Measurements from ENCODE around the gene ARID5A. TPM values are rescaled to one million over a fixed set of nuclear protein-coding genes. Genes with fewer than 3 reads are reported as not detected.
A peak's percentile ranks its signal among the peaks of the same experiment; 100 is the strongest.

The ARID5A gene
- total and polyA plus RNA-seq, 10 of the 15 experiments (the other 5 are each of a cell fraction or from before 2014, with no cell fraction given) = 0.76 to 87.1 (median 37.6) TPM

- intact Hi-C loops (cut with micrococcal nuclease; ENCODE audit: unreplicated experiment) = loop anchor here (1.0 to 5.0 kb wide), 2 partner anchors 9 to 382 kb away; partner anchors contain the start of gene DUSP2
- Histone ChIP-seq H2AFZ (ENCODE audit: control insufficient read depth, low read depth, low read length) (no peak overlapping the region), H3K4me2 (ENCODE audit: control insufficient read depth, insufficient read depth) (peak overlapping the region; percentile 74; the same call in 1 of the 2 replicates), H4K20me1 (ENCODE audit: control insufficient read depth, insufficient read depth) (no peaks in the 10 kb centered on the region), H3K4me3 (no peak overlapping the region), H3K79me2 (ENCODE audit: control insufficient read depth, insufficient read depth, low read length) (peaks cover 3% of the 10 kb centered on the region), H3K9ac (ENCODE audit: control insufficient read depth, insufficient read depth, low read length) (peak overlapping the region; percentile 46; the same call in 1 of the 2 replicates), H3K36me3 (ENCODE audit: control insufficient read depth in 2 of 2, insufficient read depth in 2 of 2, low read length in 1 of 2) (no peaks in the 10 kb centered on the region), H3K9me3 (replicated peaks; ENCODE audit: control insufficient read depth, insufficient read depth, low read length) (no peaks in the 10 kb centered on the region), H3K4me1 (ENCODE audit: control insufficient read depth, insufficient read depth, low read length) (peaks cover 91% of the 10 kb centered on the region), H3K27ac (ENCODE audit: control insufficient read depth, insufficient read depth) (peak overlapping the region; percentile 72), H3K27me3 (replicated peaks in 1 of 2; ENCODE audit: control insufficient read depth in 2 of 2, insufficient read depth in 2 of 2, low read length in 1 of 2) (no peaks in the 10 kb centered on the region)
- ATAC-seq (no peak), FAIRE-seq (no peak), DNase-seq (ENCODE audit: low read depth, low spot score) (no peak)
- no peak for TF ChIP-seq IRF4 (IDR thresholded peaks at IDR 0.05; ENCODE audit: low read depth, low read length)
- no peak for TF ChIP-seq KAT2A (conservative IDR thresholded peaks at IDR 0.05; ENCODE audit: control insufficient read depth, low read depth, low read length)
- TF ChIP-seq RFX5 (IDR thresholded peaks at IDR 0.05; ENCODE audit: low read depth, low read length) = no peak
- TF ChIP-seq MYC (IDR thresholded peaks at IDR 0.05; ENCODE audit: insufficient read depth, insufficient read length, insufficient replicate concordance, low read length, severe bottlenecking) = no peak
- no peak for TF ChIP-seq MAX (IDR thresholded peaks at IDR 0.05; ENCODE audit: low read depth, low read length)
- TF ChIP-seq SUPT20H (IDR thresholded peaks at IDR 0.05; ENCODE audit: borderline replicate concordance, control insufficient read depth, low read depth, low read length) = no peak
- 0 out of 2 replicates have a peak, but pooled peaks have one; percentile 23 for TF ChIP-seq DPF2 (IDR thresholded peaks at IDR 0.05)
- TF ChIP-seq EGR1 (IDR thresholded peaks at IDR 0.05; ENCODE audit: borderline replicate concordance in 1 of 2, low read depth in 2 of 2, low read length in 2 of 2) = no peak
- peak; percentile 40; the same call in 1 of the 2 replicates for TF ChIP-seq EED (IDR thresholded peaks at IDR 0.05; ENCODE audit: low read depth)
- no peak for TF ChIP-seq EP300 (IDR thresholded peaks at IDR 0.05; ENCODE audit: borderline replicate concordance in 1 of 2, control insufficient read depth in 1 of 2, low read depth in 2 of 2, low read length in 2 of 2)
- TF ChIP-seq MYB (IDR thresholded peaks at IDR 0.05; ENCODE audit: borderline replicate concordance, low read depth, low read length) = no peak
- TF ChIP-seq CHD2 (IDR thresholded peaks at IDR 0.05; ENCODE audit: borderline replicate concordance, low read depth, low read length) = no peak
- no peak for TF ChIP-seq RAD51 (IDR thresholded peaks at IDR 0.05)
- TF ChIP-seq CREB1 (IDR thresholded peaks at IDR 0.05; ENCODE audit: low read depth) = no peak
- TF ChIP-seq TBL1XR1 (IDR thresholded peaks at IDR 0.05; ENCODE audit: low read depth, low read length) = no peak
- no peak for TF ChIP-seq TCF7 (IDR thresholded peaks at IDR 0.05; ENCODE audit: borderline replicate concordance)
- no peak for TF ChIP-seq SIX5 (IDR thresholded peaks at IDR 0.05; ENCODE audit: low read depth, low read length, severe bottlenecking)
- no peak for TF ChIP-seq WRNIP1 (IDR thresholded peaks at IDR 0.05; ENCODE audit: borderline replicate concordance, low read depth, low read length)
- TF ChIP-seq ZNF24 (IDR thresholded peaks at IDR 0.05) = no peak
- no peak for TF ChIP-seq NRF1 (conservative IDR thresholded peaks at IDR 0.05; ENCODE audit: low read depth, low read length)
- peak; percentile 61 for TF ChIP-seq SPI1 (IDR thresholded peaks at IDR 0.05; ENCODE audit: borderline replicate concordance, insufficient read depth, low read depth, low read length)
- TF ChIP-seq HDAC6 (IDR thresholded peaks at IDR 0.05; ENCODE audit: unreplicated experiment) = no peak
- no peak for TF ChIP-seq CEBPB (IDR thresholded peaks at IDR 0.05; ENCODE audit: borderline replicate concordance in 1 of 2, low read depth in 2 of 2, low read length in 2 of 2)
- CTCF ChIA-PET = interaction anchor here (0.6 to 3.5 kb wide), 13 partner anchors 9 to 536 kb away, joined by 3 to 22 read pairs (median 4); partner anchors contain the start of genes ARID5A and CNNM4
- 87% methylated on average over 8 of the region's 8 CpGs for WGBS (ENCODE audit: insufficient coverage, insufficient replicate concordance, low lambda C conversion rate, missing lambda C conversion rate)
- no TSS peak for BruUV-seq (replicated peaks)
- RAD21 ChIA-PET (ENCODE audit: unreplicated experiment) = interaction anchor here (0.7 to 7.4 kb wide), 13 partner anchors 9 to 381 kb away, joined by 3 to 60 read pairs (median 5); partner anchors contain the start of gene ARID5A
- in situ Hi-C loops (cut with MboI) = no loop called here
- POLR2A ChIA-PET = interaction anchor here (0.7 to 7.9 kb wide), 7 partner anchors 10 to 372 kb away, joined by 3 to 106 read pairs (median 3); partner anchors contain the start of gene ARID5A
- SMC1A ChIA-PET (ENCODE audit: uncharacterized antibody, unreplicated experiment) = interaction anchor here (0.6 to 4.1 kb wide), 13 partner anchors 9 to 338 kb away, joined by 3 to 48 read pairs (median 4); partner anchors contain the start of gene ARID5A
Observed at GRCh38 chr2:96528700-96529375, 7.7 kb upstream of the ARID5A start.

All from GM12878 (cell line).